Nephron progenitor cell (in vitro differentiated cells): ENCODE measurements around the gene ZNF593OS.

Source experiments
- DNase-seq: peaks from one replicate; pipeline ENCODE4 v3.0.0; 2021
- H3K27ac Mint-ChIP-seq: 2 replicates; pipeline ENCODE4 v1.8.0; 2021; ENCODE audit warnings: mild to moderate bottlenecking, moderate library complexity, mixed read lengths
- H3K27me3 Mint-ChIP-seq: 2 replicates; pipeline ENCODE4 v1.8.0; 2021; ENCODE audit warnings: mild to moderate bottlenecking, low read depth, mixed read lengths; ENCODE audit not compliant: poor library complexity
- H3K36me3 Mint-ChIP-seq: 2 replicates; pipeline ENCODE4 v1.8.0; 2021; ENCODE audit warnings: low read depth, mixed read lengths
- H3K4me1 Mint-ChIP-seq: 2 replicates; pipeline ENCODE4 v1.8.0; 2021; ENCODE audit warnings: mixed read lengths
- H3K4me3 Mint-ChIP-seq: 2 replicates; pipeline ENCODE4 v1.8.0; 2021; ENCODE audit warnings: mild to moderate bottlenecking, moderate library complexity, mixed read lengths
- H3K9me3 Mint-ChIP-seq: 2 replicates; pipeline ENCODE4 v1.8.0; 2021; ENCODE audit warnings: mild to moderate bottlenecking, moderate library complexity, mixed read lengths
- TF ChIP-seq, protein P1 (sequence below): fragments of 200-600 bp; sonication (generic); IDR thresholded peaks from 2 replicates; pipeline ENCODE4 v1.5.0; 2021; ENCODE audit warnings: antibody characterized with exemption

ZNF593OS gene

DNA sequence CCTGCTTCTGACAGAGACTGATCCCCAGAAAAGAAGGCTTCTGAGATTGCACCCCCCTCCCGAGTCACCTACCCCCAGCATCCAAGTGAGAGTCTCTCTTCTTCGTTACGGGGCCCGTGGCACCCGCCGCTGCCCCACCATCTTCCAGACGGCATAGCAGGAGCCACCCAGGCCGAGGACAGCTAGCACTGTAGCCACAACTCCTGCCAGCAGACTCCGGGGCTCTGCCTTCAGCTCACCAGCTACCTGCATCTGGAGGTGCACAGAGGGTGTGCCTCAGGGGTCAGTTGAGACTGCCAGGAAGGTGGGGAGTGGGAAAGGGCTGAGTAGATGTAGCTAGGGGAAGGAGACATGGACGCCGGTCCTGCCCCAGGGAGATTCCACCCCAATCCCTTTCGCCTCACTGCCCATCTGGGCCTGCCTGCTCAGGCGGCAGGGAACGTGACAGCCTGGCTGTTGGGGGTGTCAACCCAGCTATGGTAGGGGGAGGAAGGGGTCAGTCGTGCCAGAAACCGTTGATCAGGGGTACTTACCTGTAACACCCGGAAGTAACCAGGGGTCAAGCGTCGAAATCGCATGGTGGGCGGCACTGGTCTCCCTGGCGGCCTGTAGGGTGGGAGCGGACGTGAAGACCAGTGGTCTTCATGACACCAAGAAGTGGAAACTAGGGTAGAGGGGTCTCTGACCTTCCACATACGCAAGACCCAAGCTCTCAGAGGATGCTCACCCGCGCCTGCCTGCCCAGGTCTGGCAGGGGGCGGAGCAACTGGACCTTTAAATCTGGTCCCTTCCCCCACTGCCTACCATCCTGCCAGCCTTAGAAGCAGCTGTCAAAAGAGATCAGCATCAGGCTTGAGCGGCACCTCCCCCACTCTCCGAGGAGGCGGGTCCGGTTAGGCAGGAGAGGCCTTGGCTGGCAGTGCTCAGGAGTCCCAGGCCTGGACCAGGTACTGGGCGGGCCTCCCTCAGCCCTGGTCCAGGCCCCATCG is at the start of gene ZNF593OS:
ZNF593OS (minus strand) TSS at position 749 of the 989 bp plus-strand sequence; CDS start at position 578, 171 bp downstream.
- Mint-ChIP-seq H3K27ac (no peak within 1 kb of the TSS), H3K4me3 (peak within 1 kb of the TSS; percentile 89), H3K4me1 (peaks cover 42% of the 10 kb centered on the region)

DNA sequence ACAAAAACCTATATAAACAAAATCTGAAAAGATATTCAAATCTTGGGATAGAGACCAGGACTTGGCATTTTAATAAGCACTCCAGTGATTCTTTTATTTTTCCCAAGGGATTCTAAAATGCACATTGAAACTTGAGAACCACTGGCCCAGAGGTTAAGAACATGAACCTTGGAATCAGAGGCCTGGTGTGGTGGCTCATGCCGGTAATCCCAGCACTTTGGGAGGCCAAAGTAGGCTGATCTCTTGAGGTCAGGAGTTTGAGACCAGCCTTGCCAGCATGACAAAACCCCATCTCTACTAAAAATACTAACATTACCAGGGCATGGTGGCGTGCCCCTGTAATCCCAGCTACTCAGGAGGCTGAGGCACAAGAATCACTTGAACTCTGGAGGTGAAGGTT is 49.5 kb upstream of the ZNF593OS start:
- peaks cover 36% of the 10 kb centered on the region for H3K4me1 Mint-ChIP-seq
- no peak overlapping the region for H3K4me3 Mint-ChIP-seq
- no peaks in the 10 kb centered on the region for H3K9me3 Mint-ChIP-seq
- H3K27me3 Mint-ChIP-seq: peaks cover 40% of the 10 kb centered on the region
- no peak overlapping the region for H3K27ac Mint-ChIP-seq
- H3K36me3 Mint-ChIP-seq: no peaks in the 10 kb centered on the region
- TF ChIP-seq, protein P1, sequence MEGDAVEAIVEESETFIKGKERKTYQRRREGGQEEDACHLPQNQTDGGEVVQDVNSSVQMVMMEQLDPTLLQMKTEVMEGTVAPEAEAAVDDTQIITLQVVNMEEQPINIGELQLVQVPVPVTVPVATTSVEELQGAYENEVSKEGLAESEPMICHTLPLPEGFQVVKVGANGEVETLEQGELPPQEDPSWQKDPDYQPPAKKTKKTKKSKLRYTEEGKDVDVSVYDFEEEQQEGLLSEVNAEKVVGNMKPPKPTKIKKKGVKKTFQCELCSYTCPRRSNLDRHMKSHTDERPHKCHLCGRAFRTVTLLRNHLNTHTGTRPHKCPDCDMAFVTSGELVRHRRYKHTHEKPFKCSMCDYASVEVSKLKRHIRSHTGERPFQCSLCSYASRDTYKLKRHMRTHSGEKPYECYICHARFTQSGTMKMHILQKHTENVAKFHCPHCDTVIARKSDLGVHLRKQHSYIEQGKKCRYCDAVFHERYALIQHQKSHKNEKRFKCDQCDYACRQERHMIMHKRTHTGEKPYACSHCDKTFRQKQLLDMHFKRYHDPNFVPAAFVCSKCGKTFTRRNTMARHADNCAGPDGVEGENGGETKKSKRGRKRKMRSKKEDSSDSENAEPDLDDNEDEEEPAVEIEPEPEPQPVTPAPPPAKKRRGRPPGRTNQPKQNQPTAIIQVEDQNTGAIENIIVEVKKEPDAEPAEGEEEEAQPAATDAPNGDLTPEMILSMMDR: no peak
- DNase-seq: no peak

More for the DNA sequence above, at the start of gene ZNF593OS:
- H3K27me3 Mint-ChIP-seq: peaks cover 10% of the 10 kb centered on the region
- H3K36me3 Mint-ChIP-seq: no peaks in the 10 kb centered on the region
- TF ChIP-seq, protein P1: no peak
- DNase-seq: no peak
- no peaks in the 10 kb centered on the region for H3K9me3 Mint-ChIP-seq

DNA sequence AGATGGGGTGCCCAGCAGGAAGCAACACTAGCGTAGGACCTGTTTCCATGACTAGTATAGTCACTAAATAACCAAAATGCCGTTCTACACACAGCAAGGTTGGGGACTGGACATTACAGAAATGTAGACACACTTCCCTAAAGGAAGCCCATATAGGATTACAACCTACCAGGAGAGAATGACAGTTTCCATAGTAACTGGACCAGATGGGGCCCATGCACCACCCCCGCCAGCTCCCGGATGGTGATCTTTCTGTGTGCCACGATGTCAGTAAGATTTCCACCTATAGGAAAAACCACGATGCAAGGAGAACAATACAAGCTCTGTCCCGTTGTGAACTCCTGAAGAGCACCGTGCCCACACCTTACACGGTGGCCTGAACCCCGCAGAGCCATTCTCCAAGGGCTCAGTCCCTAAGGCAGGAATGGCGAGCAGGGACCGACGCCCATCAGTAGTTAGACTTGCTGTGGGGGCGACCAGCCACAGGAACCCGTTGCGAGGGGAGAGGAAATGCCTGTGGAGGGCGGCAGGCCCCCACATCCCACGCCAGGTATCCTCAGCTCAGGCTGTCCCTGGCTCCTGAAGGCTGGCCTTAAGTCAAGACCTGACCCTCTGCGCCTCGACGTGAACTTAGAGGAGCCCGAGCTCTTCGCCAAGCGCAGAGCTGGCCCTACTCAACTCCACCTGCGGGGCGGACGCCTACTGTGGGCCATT is 48.7 kb upstream of the ZNF593OS start:
- peak; percentile 25 for DNase-seq
- Mint-ChIP-seq H3K36me3 (no peaks in the 10 kb centered on the region), H3K4me3 (no peak overlapping the region), H3K27ac (peak overlapping the region; percentile 71), H3K9me3 (no peaks in the 10 kb centered on the region), H3K4me1 (peaks cover 28% of the 10 kb centered on the region), H3K27me3 (peaks cover 37% of the 10 kb centered on the region)
- TF ChIP-seq, protein P1: no peak

DNA sequence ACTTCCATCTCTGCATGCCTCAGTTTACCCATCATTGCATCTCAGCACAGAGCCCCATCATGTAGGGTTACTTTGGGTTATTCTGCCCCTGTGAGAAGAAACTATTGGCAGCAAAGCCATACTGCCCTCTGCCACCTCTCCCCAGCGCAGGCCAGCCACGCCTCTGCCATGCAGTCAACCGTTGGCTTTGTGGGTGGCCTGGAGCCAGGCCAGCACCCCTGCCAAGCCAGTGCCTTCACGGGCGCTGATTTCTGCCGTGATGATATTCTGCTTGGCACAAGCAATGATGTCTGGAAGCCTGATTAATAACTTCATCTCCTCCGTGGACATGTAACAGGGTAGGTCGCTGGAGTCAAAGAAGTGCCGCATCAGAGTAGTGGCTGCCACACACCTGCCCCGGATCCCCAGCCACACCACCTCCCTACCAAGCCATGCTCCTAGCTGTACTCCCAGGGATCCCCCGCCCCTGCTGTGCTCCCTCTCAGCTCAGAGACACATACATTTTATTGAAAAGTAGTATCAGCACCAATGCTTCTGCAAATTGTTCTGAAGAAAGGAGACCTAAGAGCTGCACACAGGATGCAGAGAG is 47.4 kb upstream of the ZNF593OS start:
- Mint-ChIP-seq H3K27me3 (peaks cover 28% of the 10 kb centered on the region), H3K27ac (no peak overlapping the region)
- DNase-seq: no peak

DNA sequence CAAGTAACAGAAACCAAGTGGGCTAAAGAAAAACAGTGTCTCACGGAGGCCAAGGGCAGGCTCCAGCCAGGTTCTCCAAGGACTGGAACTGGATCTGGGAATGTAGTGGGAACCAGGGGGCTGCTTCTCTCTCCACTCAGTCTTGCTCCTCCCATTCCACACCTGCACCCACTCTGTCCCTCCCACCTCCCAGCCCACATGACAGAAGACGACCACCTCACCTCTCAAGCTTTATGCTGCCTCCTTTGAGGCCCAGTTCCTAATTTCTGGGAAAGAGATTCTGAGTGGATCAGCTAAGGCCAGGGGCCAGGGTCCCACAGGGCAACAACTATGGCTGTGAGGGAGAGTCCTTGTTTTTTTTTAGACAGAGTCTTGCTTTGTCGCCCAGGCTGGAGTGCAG is 43.6 kb upstream of the ZNF593OS start:
- TF ChIP-seq, protein P1: no peak
- Mint-ChIP-seq H3K4me1 (peaks cover 23% of the 10 kb centered on the region), H3K27ac (no peak overlapping the region), H3K36me3 (no peaks in the 10 kb centered on the region), H3K27me3 (peaks cover 17% of the 10 kb centered on the region), H3K9me3 (no peaks in the 10 kb centered on the region), H3K4me3 (no peak overlapping the region)
- DNase-seq: no peak

More for the DNA sequence above, 47.4 kb upstream of the ZNF593OS start:
- Mint-ChIP-seq H3K4me1 (peaks cover 25% of the 10 kb centered on the region), H3K36me3 (no peaks in the 10 kb centered on the region), H3K9me3 (no peaks in the 10 kb centered on the region), H3K4me3 (no peak overlapping the region)
- TF ChIP-seq, protein P1: no peak
